GM12892 (cell line): ENCODE results near the gene ARPC5L.
"Not testable (repeated sequence)": the region's sequence is repeated elsewhere in the genome, so short reads cannot be mapped to it uniquely, and the experiment has no call there.

ENCODE experiments used
- DNase-seq: peaks from one replicate; pipeline ENCODE4 v3.0.0; 2011; ENCODE audit not compliant: insufficient read length
- FAIRE-seq: peaks from 2 replicates; lab custom pipeline; 2011; peaks lifted over from hg19 to GRCh38; lab: Jason Lieb, UNC
- POLR2A ChIP-seq: IDR thresholded peaks from 2 replicates; pipeline ENCODE4 v1.6.1; 2011; ENCODE audit warnings: low read depth, low read length, control low read depth
- POLR2AphosphoS5 ChIP-seq: IDR thresholded peaks from 2 replicates; pipeline ENCODE4 v1.6.1; 2011; ENCODE audit warnings: low read depth, low read length, control low read depth
- TAF1 ChIP-seq: IDR thresholded peaks from 2 replicates; pipeline ENCODE4 v1.6.1; 2011; ENCODE audit warnings: low read depth, mild to moderate bottlenecking, control low read depth, low read length, borderline replicate concordance

ARPC5L gene

DNA sequence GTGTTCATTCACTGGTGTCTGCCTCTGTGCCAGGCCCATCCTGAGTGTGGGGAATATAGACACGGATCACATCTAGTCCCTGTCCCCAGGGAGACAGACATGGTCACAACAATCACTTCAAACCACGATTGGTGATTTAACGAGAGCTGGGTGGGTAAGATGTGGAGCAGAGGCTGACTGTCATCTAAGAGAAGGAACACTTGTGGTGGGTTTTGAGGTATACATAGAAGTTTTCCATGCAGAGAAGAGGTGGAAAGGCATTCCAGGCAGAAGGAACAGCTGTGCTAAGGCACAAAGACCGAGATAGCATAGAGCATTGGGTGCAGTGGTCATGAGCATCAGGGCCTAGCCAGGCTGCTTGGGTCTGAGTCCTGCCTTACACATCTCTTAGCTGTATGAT is 31.3 kb upstream of the ARPC5L start:
- no peak for FAIRE-seq
- no peak for TF ChIP-seq POLR2AphosphoS5
- no peak for TF ChIP-seq POLR2A
- no peak for TF ChIP-seq TAF1
- no peak for DNase-seq

DNA sequence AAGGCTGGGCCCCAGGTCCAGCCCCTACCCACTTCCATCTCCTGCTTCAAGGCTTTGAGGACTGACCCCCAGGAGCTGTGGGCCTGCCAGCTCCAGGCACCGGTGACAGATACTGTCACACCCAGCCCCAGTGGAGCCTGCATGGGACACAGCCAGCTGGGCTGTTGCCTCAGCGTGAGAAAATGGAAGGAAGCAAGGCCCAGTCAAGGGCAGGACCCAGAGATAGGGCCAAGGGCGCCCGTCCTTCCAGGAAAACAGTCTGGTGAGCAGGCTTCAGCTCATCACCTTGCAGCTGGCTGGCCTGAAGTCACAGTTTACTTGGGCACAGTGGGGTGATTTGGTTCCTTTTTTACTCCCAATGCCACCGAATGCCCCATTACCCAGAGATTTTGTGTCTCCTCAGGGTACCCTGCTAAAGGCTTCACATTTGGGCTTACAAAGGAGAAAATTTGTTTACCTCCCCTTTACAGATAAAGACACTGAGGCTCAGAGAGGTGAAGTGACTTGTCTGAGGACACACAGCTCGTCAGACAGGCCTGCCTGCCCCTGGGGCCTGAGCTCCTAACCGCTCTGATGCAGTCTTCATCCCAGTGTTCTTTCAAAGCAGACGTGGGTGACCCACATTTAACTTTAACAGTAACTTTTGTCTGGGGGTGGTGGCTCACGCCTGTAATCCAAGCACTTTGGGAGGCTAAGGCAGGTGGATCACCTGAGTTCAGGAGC is 30.1 kb upstream of the ARPC5L start:
- DNase-seq (no peak), FAIRE-seq (no peak)
- TF ChIP-seq TAF1, result no peak
- TF ChIP-seq POLR2A, result no peak
- TF ChIP-seq POLR2AphosphoS5, result no peak

DNA sequence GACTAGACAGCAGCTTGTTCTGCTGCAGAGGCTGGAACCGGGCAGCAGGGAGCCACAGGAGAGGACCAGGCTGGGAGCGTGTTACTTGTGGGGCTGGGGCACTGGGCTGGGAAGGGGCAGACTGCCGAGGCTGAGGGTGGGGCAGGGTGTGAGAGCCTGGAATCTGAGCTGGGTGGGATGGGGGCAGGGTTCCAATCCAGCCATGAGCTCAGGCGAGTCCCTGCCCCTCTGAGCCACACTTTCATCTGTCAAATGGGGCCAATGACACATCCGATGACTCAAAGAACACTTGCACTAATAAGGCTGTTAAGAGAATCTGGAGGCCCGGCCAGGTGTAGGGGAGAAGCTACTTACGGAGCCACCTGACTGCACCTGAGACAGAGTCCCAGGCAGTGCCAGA is 27.3 kb upstream of the ARPC5L start:
- TF ChIP-seq POLR2A (no peak), TAF1 (no peak)
- DNase-seq (no peak), FAIRE-seq (no peak)

DNA sequence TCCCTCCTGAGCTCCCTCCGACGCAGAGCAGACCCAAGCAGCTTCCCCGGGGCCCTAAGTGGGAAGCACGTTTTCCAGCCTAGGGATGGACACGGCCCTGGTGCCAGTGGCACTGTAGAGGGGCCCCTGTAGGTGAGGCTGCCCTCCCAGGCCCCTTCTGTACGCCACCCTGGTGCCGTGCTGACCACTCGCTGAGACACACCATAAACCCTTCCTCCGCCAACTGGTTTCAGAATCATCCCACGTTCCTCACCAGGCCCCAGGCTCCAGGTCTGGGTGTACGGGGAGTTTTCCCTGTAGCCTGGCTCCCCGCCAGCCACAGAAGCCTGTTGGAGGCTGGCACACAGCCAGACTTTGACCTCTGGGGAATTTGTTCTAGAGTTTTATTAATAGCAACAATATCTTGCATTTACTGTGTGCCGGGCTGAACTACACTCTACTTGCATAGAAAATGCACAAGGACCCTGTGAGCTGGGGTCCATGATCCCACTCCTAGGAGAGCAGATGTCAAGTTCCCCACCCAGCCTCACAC is 26.8 kb upstream of the ARPC5L start:
- DNase-seq, result no peak
- FAIRE-seq, result no peak
- no peak for TF ChIP-seq POLR2AphosphoS5
- no peak for TF ChIP-seq TAF1
- no peak for TF ChIP-seq POLR2A

DNA sequence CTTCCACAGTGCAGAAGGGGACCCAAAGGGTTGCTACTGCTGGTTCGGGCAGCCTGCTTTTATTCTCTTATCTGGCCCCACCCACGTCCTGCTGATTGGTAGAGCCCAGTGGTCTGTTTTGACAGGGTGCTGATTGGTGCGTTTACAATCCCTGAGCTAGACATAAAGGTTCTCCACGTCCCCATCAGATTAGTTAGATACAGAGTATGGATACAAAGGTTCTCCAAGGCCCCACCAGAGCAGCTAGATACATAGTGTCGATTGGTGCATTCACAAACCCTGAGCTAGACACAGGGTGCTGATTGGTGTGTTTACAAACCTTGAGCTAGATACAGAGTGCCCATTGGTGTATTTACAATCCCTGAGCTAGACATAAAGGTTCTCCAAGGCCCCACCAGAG is 23.8 kb upstream of the ARPC5L start:
- not testable (repeated sequence) for DNase-seq, FAIRE-seq

DNA sequence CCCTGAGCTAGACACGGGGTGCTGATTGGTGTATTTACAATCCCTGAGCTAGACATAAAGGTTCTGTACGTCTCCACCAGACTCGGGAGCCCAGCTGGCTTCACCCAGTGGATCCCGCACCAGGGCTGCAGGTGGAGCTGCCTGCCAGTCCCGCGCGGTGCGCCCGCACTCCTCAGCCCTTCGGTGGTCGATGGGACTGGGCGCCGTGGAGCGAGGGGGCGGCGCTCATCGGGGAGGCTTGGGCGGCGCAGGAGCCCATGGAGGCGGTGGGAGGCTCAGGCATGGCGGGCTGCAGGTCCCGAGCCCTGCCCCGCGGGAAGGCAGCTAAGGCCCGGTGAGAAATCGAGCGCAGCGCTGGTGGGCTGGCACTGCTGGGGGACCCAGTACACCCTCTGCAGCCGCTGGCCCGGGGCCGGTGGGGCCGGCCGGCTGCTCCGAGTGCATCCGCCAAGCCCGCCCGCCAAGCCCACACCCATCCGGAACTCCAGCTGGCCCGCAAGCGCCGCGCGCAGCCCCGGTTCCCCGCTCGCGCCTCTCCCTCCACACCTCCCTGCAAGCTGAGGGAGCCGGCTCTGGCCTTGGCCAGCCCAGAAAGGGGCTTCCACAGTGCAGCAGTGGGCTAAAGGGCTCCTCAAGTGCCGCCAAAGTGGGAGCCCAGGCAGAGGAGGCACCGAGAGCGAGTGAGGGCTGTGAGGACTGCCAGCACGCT is 23.2 kb upstream of the ARPC5L start:
- not testable (repeated sequence) for FAIRE-seq, DNase-seq

DNA sequence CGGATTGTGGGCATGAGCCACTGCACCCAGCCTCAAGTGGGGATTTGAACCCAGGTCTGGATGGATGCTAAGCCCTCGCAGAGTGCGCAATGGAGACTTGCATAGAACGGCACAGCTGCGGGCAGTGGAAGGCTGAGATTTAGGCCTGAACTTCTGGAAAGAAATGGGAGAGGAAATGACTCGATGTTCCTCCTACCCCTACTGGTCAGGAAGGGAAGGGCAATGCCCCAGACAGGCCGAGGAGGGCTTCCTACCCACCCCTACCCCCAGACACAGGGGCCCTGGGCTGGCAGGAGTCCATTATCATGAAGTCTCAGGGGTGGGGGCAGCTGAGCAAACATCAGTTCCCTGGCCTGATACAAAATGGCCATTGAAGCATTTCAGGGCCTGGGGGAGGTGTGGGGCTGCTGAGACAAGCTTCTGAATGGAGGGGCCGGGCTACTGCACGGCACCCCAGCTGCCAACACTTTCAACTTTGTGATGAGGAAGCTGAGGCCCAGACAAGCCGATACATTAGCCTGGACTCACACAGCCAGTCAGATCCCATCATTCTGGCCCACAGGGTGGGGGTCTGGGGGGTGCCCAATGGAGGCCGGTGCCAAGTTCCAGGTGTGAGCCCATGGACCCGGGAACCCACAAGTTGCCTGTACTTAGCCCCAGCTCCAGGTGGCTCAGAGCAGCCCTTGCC is 22.2 kb upstream of the ARPC5L start:
- no peak for TF ChIP-seq POLR2AphosphoS5
- TF ChIP-seq TAF1, result no peak
- no peak for TF ChIP-seq POLR2A
- FAIRE-seq, result peak; percentile 24
- no peak for DNase-seq

DNA sequence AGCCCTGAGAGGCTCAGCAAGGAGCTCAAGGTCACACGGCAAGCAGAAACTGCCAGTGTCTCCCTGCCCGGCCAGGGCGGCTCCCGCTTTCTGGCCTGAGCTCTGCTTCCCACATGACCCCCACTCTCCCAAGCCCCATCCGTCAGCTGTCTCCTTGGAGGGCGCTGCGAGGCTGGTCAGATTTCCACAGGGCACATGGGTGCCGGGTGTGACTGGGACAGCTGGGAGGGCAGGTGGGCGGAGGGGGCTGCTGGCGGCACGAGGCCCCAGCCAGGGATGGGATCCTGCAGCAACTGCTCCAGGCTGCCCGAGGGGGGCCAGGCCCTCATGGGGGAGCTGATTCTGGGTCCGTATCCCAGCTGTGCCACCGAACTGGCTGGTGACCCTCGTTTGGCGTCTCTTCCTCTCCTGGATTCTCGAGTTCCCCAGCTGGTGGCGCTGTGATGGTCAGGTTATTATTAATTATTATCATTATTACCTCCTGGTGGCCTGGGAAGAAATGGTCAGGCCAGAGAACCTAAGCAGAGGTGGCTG is 21.6 kb upstream of the ARPC5L start:
- TF ChIP-seq POLR2AphosphoS5 (no peak), TAF1 (no peak), POLR2A (no peak)
- FAIRE-seq, result no peak
- no peak for DNase-seq

DNA sequence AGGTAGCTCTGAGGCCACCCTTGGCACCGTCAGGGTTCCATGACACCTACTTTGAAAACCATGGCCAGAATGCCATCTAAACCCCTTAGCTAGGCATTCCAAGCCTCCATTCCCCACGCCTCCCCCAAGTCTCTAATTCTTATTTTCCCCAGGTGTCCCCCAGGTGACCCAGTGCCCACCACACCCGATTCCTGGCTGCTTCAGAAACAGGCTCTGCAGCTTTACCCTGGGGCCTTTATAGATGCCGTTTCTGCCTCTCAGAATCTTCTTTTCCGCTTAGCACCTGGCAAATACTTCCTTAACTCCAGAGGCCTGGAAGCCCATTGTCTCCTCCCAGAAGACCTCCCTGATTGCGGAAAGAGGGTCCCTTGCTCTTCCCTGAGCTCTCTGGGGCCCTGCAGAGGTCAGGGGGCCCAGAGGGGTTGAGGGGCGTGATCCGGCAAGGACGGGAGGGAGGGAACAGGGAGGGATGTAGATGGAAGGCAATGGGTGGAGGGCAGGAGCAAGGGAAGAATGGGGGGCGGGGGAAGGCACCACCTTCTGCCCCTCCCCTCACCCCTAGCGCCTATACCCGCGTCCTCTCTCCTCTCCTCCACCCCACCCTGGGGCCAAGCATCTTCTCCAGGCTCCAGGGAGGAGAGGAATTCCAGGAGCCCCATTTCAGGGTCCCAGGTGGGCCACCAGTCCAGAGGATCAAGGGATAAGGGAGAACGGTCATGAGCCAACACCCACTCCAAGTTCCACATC is 20.7 kb upstream of the ARPC5L start:
- FAIRE-seq, result no peak
- no peak for DNase-seq
- no peak for TF ChIP-seq POLR2AphosphoS5
- TF ChIP-seq TAF1, result no peak
- TF ChIP-seq POLR2A, result no peak

DNA sequence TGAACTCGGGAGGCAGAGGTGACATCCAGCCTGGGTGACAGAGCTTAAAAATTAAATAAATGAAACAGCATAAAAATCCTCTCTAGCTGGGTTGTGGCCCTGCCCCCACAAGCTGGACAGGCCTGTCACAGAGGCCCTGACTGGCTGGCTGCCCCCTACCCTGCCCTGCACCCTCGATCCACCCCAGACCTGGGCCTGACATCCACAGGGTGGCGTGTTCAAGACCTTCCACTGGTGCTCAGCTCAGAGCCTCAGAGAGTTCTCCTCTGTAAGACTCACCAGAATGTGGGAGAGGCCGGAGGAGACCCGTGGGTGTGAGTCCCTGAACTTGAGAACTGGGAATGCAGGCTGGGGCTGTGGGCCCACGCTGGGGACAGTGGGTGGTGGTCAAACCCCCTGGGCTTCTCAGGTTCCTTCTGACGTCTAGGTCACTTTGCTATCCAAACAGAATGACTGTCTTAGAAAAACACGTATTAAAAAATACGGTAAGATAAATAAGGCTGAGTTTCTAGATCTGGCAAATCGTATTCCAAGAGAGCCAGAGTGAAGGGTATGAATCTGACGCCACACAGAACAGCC is 18.4 kb upstream of the ARPC5L start:
- no peak for TF ChIP-seq POLR2AphosphoS5
- TF ChIP-seq POLR2A, result no peak
- no peak for TF ChIP-seq TAF1
- DNase-seq (no peak), FAIRE-seq (no peak)

DNA sequence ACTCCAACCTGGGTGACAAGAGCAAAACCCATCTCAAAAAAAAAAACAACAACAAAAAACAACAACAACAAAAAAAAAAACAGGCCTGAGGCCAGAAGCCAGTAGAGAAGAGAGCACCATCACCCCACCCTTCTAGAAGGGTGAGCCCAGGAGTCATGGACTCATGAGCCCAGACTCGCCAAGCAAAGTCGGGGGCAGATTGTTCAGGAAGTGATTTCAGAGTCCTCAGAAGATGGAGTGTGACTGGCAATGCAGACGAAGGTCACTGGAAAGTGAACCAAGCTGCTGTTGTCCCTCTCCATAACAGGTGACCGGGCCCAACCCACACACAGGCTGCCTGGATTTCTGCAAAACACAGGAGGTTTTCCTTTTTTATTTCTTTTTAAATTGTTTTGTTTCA is 17.6 kb upstream of the ARPC5L start:
- FAIRE-seq (no peak), DNase-seq (no peak)
- TF ChIP-seq POLR2AphosphoS5 (no peak), TAF1 (no peak), POLR2A (no peak)

DNA sequence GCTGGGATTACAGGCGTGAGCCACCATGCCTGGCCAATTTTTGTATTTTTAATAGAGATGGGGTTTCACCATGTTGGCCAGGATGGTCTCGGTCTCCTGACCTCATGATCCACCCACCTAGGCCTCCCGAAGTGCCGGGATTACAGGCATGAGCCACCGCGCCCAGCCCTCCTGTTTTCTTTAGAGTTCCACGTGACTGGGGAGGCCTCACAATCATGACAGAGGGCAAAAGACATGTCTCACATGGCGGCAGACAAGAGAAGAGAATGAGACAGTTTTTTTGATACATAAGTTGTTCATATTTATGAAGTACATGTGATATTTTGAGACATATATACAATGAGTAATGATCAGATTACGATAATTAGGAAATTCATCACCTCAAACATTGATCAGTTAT is 15.5 kb upstream of the ARPC5L start:
- DNase-seq, FAIRE-seq: not testable (repeated sequence)
